Measurements from ENCODE around the gene NPC1L1. TPM values are rescaled to one million over a fixed set of nuclear protein-coding genes. Genes with fewer than 3 reads are reported as not detected.

The NPC1L1 gene
- total RNA-seq, 1 donor from 2014 or later: not detected

GRCh38 chr7:44465490-44465889 lies 75.6 kb downstream of the NPC1L1 start:
- ChIA-PET POLR2A (no interaction called here), CTCF (no interaction called here)
- no peak for ATAC-seq (ENCODE audit: low read depth)
- intact Hi-C loops (cut with micrococcal nuclease): no loop called here
- TF ChIP-seq, protein P1, sequence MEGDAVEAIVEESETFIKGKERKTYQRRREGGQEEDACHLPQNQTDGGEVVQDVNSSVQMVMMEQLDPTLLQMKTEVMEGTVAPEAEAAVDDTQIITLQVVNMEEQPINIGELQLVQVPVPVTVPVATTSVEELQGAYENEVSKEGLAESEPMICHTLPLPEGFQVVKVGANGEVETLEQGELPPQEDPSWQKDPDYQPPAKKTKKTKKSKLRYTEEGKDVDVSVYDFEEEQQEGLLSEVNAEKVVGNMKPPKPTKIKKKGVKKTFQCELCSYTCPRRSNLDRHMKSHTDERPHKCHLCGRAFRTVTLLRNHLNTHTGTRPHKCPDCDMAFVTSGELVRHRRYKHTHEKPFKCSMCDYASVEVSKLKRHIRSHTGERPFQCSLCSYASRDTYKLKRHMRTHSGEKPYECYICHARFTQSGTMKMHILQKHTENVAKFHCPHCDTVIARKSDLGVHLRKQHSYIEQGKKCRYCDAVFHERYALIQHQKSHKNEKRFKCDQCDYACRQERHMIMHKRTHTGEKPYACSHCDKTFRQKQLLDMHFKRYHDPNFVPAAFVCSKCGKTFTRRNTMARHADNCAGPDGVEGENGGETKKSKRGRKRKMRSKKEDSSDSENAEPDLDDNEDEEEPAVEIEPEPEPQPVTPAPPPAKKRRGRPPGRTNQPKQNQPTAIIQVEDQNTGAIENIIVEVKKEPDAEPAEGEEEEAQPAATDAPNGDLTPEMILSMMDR (IDR thresholded peaks at IDR 0.05): no peak
- Mint-ChIP-seq H3K9me3 (no peaks in the 10 kb centered on the region), H3K4me3 (no peak overlapping the region), H3K27ac (no peak overlapping the region), H3K36me3 (ENCODE audit: low read depth) (peaks cover 65% of the 10 kb centered on the region), H3K4me1 (peaks cover 44% of the 10 kb centered on the region), H3K27me3 (no peaks in the 10 kb centered on the region)
- no peak for DNase-seq

GRCh38 chr7:44463169-44463808 lies 77.8 kb downstream of the NPC1L1 start:
- ChIA-PET CTCF (no interaction called here), POLR2A (no interaction called here)
- Mint-ChIP-seq H3K36me3 (ENCODE audit: low read depth) (peaks cover 53% of the 10 kb centered on the region), H3K27ac (no peak overlapping the region), H3K4me1 (peaks cover 52% of the 10 kb centered on the region), H3K4me3 (no peak overlapping the region), H3K9me3 (no peaks in the 10 kb centered on the region), H3K27me3 (no peaks in the 10 kb centered on the region)
- no peak for DNase-seq
- no peak for ATAC-seq (ENCODE audit: low read depth)
- intact Hi-C loops (cut with micrococcal nuclease): no loop called here
- TF ChIP-seq, protein P1 (IDR thresholded peaks at IDR 0.05): no peak

Other genes with a start within 250 kb of the NPC1L1 start
- 0.17 and 0.58 TPM in 2 replicates for gene CAMK2B, start 215.7 kb downstream of the NPC1L1 start, total RNA-seq
- gene NUDCD3, start 50.7 kb downstream of the NPC1L1 start, total RNA-seq: 80.7 and 85.1 TPM in 2 replicates
- 92.6 and 99.7 TPM in 2 replicates for gene DDX56, start 32.6 kb upstream of the NPC1L1 start, total RNA-seq
- 61.7 and 70.1 TPM in 2 replicates for gene TMED4, start 40.9 kb upstream of the NPC1L1 start, total RNA-seq
- gene OGDH, start 65.3 kb upstream of the NPC1L1 start, total RNA-seq: 79.5 and 81.7 TPM in 2 replicates
- 378 and 440 TPM in 2 replicates for gene ZMIZ2, start 207.5 kb upstream of the NPC1L1 start, total RNA-seq

Data from activated B cell treated with CpG ODN at 0.5 μM for 24 hours (primary cell).